Sigmoid colon (tissue), 7 donors: Measurements from ENCODE around the gene C6orf120. TPM values are rescaled to one million over a fixed set of nuclear protein-coding genes. Genes with fewer than 3 reads are reported as not detected.

Source experiments
- DNase-seq: peaks from one replicate; pipeline ENCODE4 v3.0.0-alpha.2; 2019
- H3K27ac ChIP-seq, 4 donors: fragments of 200-600 bp; sonication (generic); one replicate each; pipeline ENCODE4 v1.5.1; 2016 to 2019; ENCODE audit warnings: mild to moderate bottlenecking in 1 of 4
- H3K27me3 ChIP-seq, 3 donors: fragments of 200-600 bp; sonication (generic); one replicate each; pipeline ENCODE4 v1.5.1; 2019; ENCODE audit warnings: mild to moderate bottlenecking in 1 of 3
- H3K36me3 ChIP-seq, 4 donors: fragments of 200-600 bp; sonication (generic); one replicate each; pipeline ENCODE4 v1.5.1; 2016 to 2019
- H3K4me1 ChIP-seq, 4 donors: fragments of 200-600 bp; sonication (generic); one replicate each; pipeline ENCODE4 v1.5.1; 2017 to 2019
- H3K4me3 ChIP-seq, 4 donors: fragments of 200-600 bp; sonication (generic); one replicate each; pipeline ENCODE4 v1.5.1; 2017 to 2019; ENCODE audit warnings: mild to moderate bottlenecking in 2 of 4, moderate library complexity in 1 of 4
- H3K9me3 ChIP-seq, 4 donors: fragments of 200-600 bp in 3 of 4; sonication (generic) in 3 of 4; one replicate each; pipeline versions ENCODE4 v1.5.1 to v1.6.1; 2013 to 2019
- EP300 ChIP-seq, 4 donors: sonication (generic); formaldehyde crosslinking; IDR thresholded peaks; one replicate each; pipeline ENCODE4 v1.6.1; 2017; ENCODE audit warnings: antibody characterized with exemption in 4 of 4
- POLR2A ChIP-seq, 2 donors: fragments of 450-650 bp; IDR thresholded peaks; one replicate each; pipeline ENCODE4 v1.6.1; 2016; ENCODE audit warnings: antibody characterized with exemption in 2 of 2, mild to moderate bottlenecking in 2 of 2, moderate library complexity in 2 of 2
- POLR2AphosphoS5 ChIP-seq, 4 donors: sonication (generic); formaldehyde crosslinking; IDR thresholded peaks; one replicate each; pipeline ENCODE4 v1.6.1; 2017; ENCODE audit warnings: antibody characterized with exemption in 4 of 4
- WGBS, 2 donors: extraction: QIAGEN DNeasy Blood & Tissue Kit; methylation state at CpG; one replicate each; pipeline ENCODE4 v1.1.7; 2013; 5-methylcytosine and 5-hydroxymethylcytosine counted together
- intact Hi-C: fragments of 100-400 bp; cut with DNase I; formaldehyde crosslinking; loops from one replicate; pipeline ENCODE4 v1.15.1; 2023
- polyA plus RNA-seq, 3 donors: library from polyadenylated mRNA; stranded (reverse); fragments of 200-250 nt; gene quantifications; one replicate each; pipeline ENCODE4 v1.2.3, GENCODE V29; 2013
- total RNA-seq, 4 donors: library from RNA; depleted of rRNA; stranded (reverse); fragments of >200 nt; gene quantifications; one replicate each; pipeline ENCODE4 v1.1.0, GENCODE V29; 2016
- TF ChIP-seq, protein P1 (sequence below), 4 experiments: fragments of 450-650 bp in 3 of 4; fragments of 200-600 bp in 1 of 4; IDR thresholded peaks; one replicate each; pipeline ENCODE4 v1.5.1; 2016 to 2019; ENCODE audit warnings: antibody characterized with exemption in 4 of 4, mild to moderate bottlenecking in 3 of 4, moderate library complexity in 2 of 4
- donor health status: healthy with polysubstance abuse.
- donor health status: Bipolar disorder and iron deficiency.
- donor health status: healthy.

The C6orf120 gene
- total and polyA plus RNA-seq, 7 donors: 10.2 to 33.6 (median 22.7) TPM

GRCh38 chr6:169689287-169689686, 12.6 kb upstream of the C6orf120 start:
- 95 to 96% methylated on average over 6 of the region's 6 CpGs for WGBS, 2 donors

DNA sequence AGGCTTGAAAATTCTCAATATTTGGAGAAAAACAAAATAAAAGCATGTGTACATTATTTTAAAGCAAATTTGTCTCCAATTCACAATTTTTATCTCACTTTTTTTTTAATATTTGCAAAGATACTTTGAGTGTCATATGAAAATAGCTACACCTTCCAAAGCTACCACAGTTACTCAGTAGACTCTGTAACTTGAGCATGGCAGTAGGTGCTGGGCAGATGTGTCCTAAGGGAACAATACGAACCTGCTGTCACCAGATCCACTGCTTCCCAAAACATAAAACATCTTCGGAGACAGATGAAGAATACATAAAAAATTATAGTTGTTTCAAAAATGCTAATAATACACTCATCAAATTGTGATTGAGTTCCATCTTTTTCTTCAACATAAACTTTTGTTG, 10.7 kb upstream of the C6orf120 start:
- Histone ChIP-seq H3K4me3 (no peak overlapping the region), H3K27me3 (no peaks in the 10 kb centered on the region), H3K27ac (no peak overlapping the region), H3K4me1 (peaks cover 0 to 2% (median 0%) of the 10 kb centered on the region in 4 donors), H3K36me3 (peaks cover 0 to 25% (median 10%) of the 10 kb centered on the region in 4 donors), H3K9me3 (peaks cover 0 to 4% (median 0%) of the 10 kb centered on the region in 4 donors)
- TF ChIP-seq EP300 (IDR thresholded peaks at IDR 0.05) (no peak), POLR2A (IDR thresholded peaks at IDR 0.05) (no peak), POLR2AphosphoS5 (IDR thresholded peaks at IDR 0.05) (no peak)
- TF ChIP-seq, protein P1, sequence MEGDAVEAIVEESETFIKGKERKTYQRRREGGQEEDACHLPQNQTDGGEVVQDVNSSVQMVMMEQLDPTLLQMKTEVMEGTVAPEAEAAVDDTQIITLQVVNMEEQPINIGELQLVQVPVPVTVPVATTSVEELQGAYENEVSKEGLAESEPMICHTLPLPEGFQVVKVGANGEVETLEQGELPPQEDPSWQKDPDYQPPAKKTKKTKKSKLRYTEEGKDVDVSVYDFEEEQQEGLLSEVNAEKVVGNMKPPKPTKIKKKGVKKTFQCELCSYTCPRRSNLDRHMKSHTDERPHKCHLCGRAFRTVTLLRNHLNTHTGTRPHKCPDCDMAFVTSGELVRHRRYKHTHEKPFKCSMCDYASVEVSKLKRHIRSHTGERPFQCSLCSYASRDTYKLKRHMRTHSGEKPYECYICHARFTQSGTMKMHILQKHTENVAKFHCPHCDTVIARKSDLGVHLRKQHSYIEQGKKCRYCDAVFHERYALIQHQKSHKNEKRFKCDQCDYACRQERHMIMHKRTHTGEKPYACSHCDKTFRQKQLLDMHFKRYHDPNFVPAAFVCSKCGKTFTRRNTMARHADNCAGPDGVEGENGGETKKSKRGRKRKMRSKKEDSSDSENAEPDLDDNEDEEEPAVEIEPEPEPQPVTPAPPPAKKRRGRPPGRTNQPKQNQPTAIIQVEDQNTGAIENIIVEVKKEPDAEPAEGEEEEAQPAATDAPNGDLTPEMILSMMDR (IDR thresholded peaks at IDR 0.05): no peak
- WGBS, 2 donors: 93 to 97% methylated on average over 2 of the region's 2 CpGs
- intact Hi-C loops: no loop called here
- DNase-seq: no peak

More at GRCh38 chr6:169689287-169689686, 12.6 kb upstream of the C6orf120 start:
- Histone ChIP-seq H3K36me3 (peaks cover 0 to 33% (median 11%) of the 10 kb centered on the region in 4 donors), H3K27me3 (no peaks in the 10 kb centered on the region), H3K4me1 (peaks cover 0 to 2% (median 0%) of the 10 kb centered on the region in 4 donors), H3K4me3 (no peak overlapping the region), H3K27ac (no peak overlapping the region), H3K9me3 (peaks cover 0 to 9% (median 3%) of the 10 kb centered on the region in 4 donors)
- intact Hi-C loops: no loop called here
- no peak for DNase-seq
- TF ChIP-seq POLR2AphosphoS5 (IDR thresholded peaks at IDR 0.05) (no peak), EP300 (IDR thresholded peaks at IDR 0.05) (no peak), POLR2A (IDR thresholded peaks at IDR 0.05) (no peak)
- TF ChIP-seq, protein P1 (IDR thresholded peaks at IDR 0.05): no peak

DNA sequence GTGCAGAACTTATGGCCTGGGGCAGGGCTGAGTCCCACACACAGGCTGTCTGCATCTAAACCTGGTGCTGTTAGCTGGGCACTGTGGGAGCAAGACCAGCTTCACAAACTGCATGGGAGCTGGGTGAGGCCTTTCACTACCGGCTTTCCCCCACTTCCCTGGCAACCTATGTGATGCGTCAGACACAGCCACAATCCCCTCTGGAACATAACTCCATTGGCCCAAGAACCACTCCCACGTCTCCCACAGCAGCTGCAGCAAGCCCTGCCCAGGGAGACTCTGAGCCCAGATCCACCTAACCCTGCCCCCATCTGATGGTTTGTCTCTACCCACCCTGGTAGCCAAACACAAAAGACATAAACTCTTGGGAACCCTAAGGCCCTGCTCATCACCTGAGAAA, 9.4 kb upstream of the C6orf120 start:
- Histone ChIP-seq H3K36me3 (peaks cover 0 to 13% (median 2%) of the 10 kb centered on the region in 4 donors), H3K27me3 (no peaks in the 10 kb centered on the region), H3K9me3 (peaks cover 0 to 4% (median 0%) of the 10 kb centered on the region in 4 donors), H3K27ac (no peak overlapping the region), H3K4me1 (no peaks in the 10 kb centered on the region), H3K4me3 (no peak overlapping the region)
- TF ChIP-seq, protein P1 (IDR thresholded peaks at IDR 0.05): no peak
- TF ChIP-seq EP300 (IDR thresholded peaks at IDR 0.05) (no peak), POLR2A (IDR thresholded peaks at IDR 0.05) (no peak), POLR2AphosphoS5 (IDR thresholded peaks at IDR 0.05) (no peak)
- intact Hi-C loops: no loop called here
- 94 to 96% methylated on average over 3 of the region's 3 CpGs for WGBS, 2 donors
- no peak for DNase-seq

- H3K4me1 ChIP-seq: peaks cover 0 to 9% (median 3%) of the 10 kb centered on the region in 4 donors
These were observed 6.8 kb upstream of the C6orf120 start for GRCh38 chr6:169695131-169695530.

More at GRCh38 chr6:169695131-169695530, 6.8 kb upstream of the C6orf120 start:
- TF ChIP-seq, protein P1 (IDR thresholded peaks at IDR 0.05): no peak
- TF ChIP-seq POLR2AphosphoS5 (IDR thresholded peaks at IDR 0.05): no peak
- TF ChIP-seq EP300 (IDR thresholded peaks at IDR 0.05): no peak
- H3K4me3 ChIP-seq: no peak overlapping the region
- no peak for DNase-seq
- intact Hi-C loops: no loop called here
- peaks cover 0 to 4% (median 0%) of the 10 kb centered on the region in 4 donors for H3K36me3 ChIP-seq
- WGBS, 2 donors: 86 to 90% methylated on average over 5 of the region's 5 CpGs
- H3K27me3 ChIP-seq: no peaks in the 10 kb centered on the region
- H3K9me3 ChIP-seq: peaks cover 0 to 4% (median 0%) of the 10 kb centered on the region in 4 donors
- no peak overlapping the region for H3K27ac ChIP-seq
